Endothelial cell of umbilical vein (primary cell): ENCODE data around the gene TMEM106C. TPM values are rescaled to one million over a fixed set of nuclear protein-coding genes. Genes with fewer than 3 reads are reported as not detected.

Experiments
- BruUV-seq: library from RNA; stranded (reverse); fragments of 400-500 nt; replicated peaks from 2 replicates; lab custom pipeline; 2021; lab: Mats Ljungman, UMichigan
- CTCF ChIA-PET: fragments of 300-600, 350-600 bp; sonication (Branson Sonifier 250); formaldehyde crosslinking; loops from one replicate; lab custom pipeline; 2021; ENCODE audit warnings: antibody characterized with exemption, inconsistent platforms; lab: Charles Lee
- POLR2A ChIA-PET: fragments of 300-600, 350-600 bp; sonication (Branson Sonifier 250); formaldehyde crosslinking; loops from one replicate; lab custom pipeline; 2021; ENCODE audit warnings: antibody characterized with exemption, inconsistent platforms; lab: Charles Lee
- DNase-seq: peaks from one replicate; pipeline ENCODE4 v3.0.0-alpha.2; 2011; ENCODE audit warnings: low read depth, low spot score
- FAIRE-seq: peaks from 2 replicates; lab custom pipeline; 2011; peaks lifted over from hg19 to GRCh38; lab: Jason Lieb, UNC
- H2AFZ ChIP-seq: 2 replicates; pipeline ENCODE4 v1.6.0; 2012; ENCODE audit warnings: low read depth, low read length, control low read depth, inconsistent platforms
- H3K27ac ChIP-seq: 2 replicates; pipeline ENCODE4 v1.5.1; 2011; ENCODE audit warnings: low read depth, mild to moderate bottlenecking, control low read depth, low read length, moderate library complexity; ENCODE audit not compliant: insufficient read depth
- H3K27me3 ChIP-seq, 2 experiments: 2 replicates each; pipeline versions ENCODE4 v1.6.0 to v1.6.1; 2011; ENCODE audit warnings: low read length in 2 of 2, mixed read lengths in 1 of 2; ENCODE audit not compliant: control insufficient read depth in 2 of 2, insufficient read depth in 2 of 2
- H3K36me3 ChIP-seq, 2 experiments: 2 replicates in 1 of 2; 3 replicates in 1 of 2; pipeline ENCODE4 v1.5.1; 2011; ENCODE audit warnings: low read length in 2 of 2, mild to moderate bottlenecking in 1 of 2, moderate library complexity in 1 of 2; ENCODE audit not compliant: control insufficient read depth in 2 of 2, insufficient read depth in 2 of 2; ENCODE audit errors: extremely low read depth in 1 of 2
- H3K4me1 ChIP-seq: 3 replicates; pipeline ENCODE4 v1.5.1; 2011; ENCODE audit warnings: mild to moderate bottlenecking, low read length; ENCODE audit not compliant: control insufficient read depth, insufficient read depth; ENCODE audit errors: extremely low read depth
- H3K4me2 ChIP-seq: 2 replicates; pipeline ENCODE4 v1.6.1; 2011; ENCODE audit warnings: low read length, control low read depth, mixed read lengths; ENCODE audit not compliant: insufficient read depth
- H3K4me3 ChIP-seq, 3 experiments: fragments of 200-600 bp in 1 of 3; sonication (generic), shearing (Covaris generic) in 1 of 3; replicated peaks in 1 of 3; 2 replicates each; pipeline ENCODE4 v1.5.1; 2011 to 2016; ENCODE audit warnings: control low read depth in 3 of 3, low read length in 3 of 3, mild to moderate bottlenecking in 2 of 3, inconsistent platforms in 1 of 3, low read depth in 1 of 3, moderate library complexity in 1 of 3; ENCODE audit not compliant: insufficient read depth in 1 of 3
- H3K79me2 ChIP-seq: 2 replicates; pipeline ENCODE4 v1.6.0; 2012; ENCODE audit warnings: low read length, inconsistent platforms; ENCODE audit not compliant: control insufficient read depth, insufficient read depth
- H3K9ac ChIP-seq: replicated peaks from 2 replicates; pipeline ENCODE3; 2011; ENCODE audit warnings: low read length, control low read depth; ENCODE audit not compliant: insufficient read depth; ENCODE audit errors: extremely low read depth
- H3K9me1 ChIP-seq: replicated peaks from 3 replicates; pipeline ENCODE4 v1.6.0; 2011; ENCODE audit warnings: mild to moderate bottlenecking, low read length; ENCODE audit not compliant: control insufficient read depth, insufficient read depth; ENCODE audit errors: extremely low read depth
- H3K9me3 ChIP-seq: replicated peaks from 2 replicates; pipeline ENCODE4 v1.5.1; 2012; ENCODE audit warnings: low read length, inconsistent platforms; ENCODE audit not compliant: control insufficient read depth, insufficient read depth
- H4K20me1 ChIP-seq: replicated peaks from 2 replicates; pipeline ENCODE3; 2011; ENCODE audit warnings: mild to moderate bottlenecking, low read length; ENCODE audit not compliant: control insufficient read depth, insufficient read depth; ENCODE audit errors: extremely low read depth
- CTCF ChIP-seq, 2 donors: IDR thresholded peaks; 1 replicate in 1 of 2; 2 replicates in 1 of 2; pipeline ENCODE4 v1.5.1; 2011; ENCODE audit warnings: low read length in 2 of 2, mild to moderate bottlenecking in 2 of 2, moderate library complexity in 2 of 2, control low read depth in 1 of 2, inconsistent platforms in 1 of 2, low read depth in 1 of 2; ENCODE audit not compliant: insufficient read depth in 1 of 2; ENCODE audit errors: extremely low read depth in 1 of 2
- EZH2 ChIP-seq: IDR thresholded peaks from 2 replicates; pipeline ENCODE4 v1.6.1; 2012; ENCODE audit warnings: borderline replicate concordance, low read depth, mild to moderate bottlenecking, moderate library complexity, low read length, inconsistent platforms; ENCODE audit not compliant: severe bottlenecking
- FOS ChIP-seq: IDR thresholded peaks from 2 replicates; pipeline ENCODE4 v1.6.1; 2011; ENCODE audit warnings: mild to moderate bottlenecking, low read length, moderate library complexity, borderline replicate concordance; ENCODE audit not compliant: insufficient read depth
- GATA2 ChIP-seq: IDR thresholded peaks from 2 replicates; pipeline ENCODE4 v1.7.0; 2011; ENCODE audit warnings: low read depth, mild to moderate bottlenecking, moderate library complexity, mixed read lengths, low read length; ENCODE audit not compliant: insufficient read length, insufficient read depth
- JUN ChIP-seq: IDR thresholded peaks from 2 replicates; pipeline ENCODE4 v1.6.1; 2011; ENCODE audit warnings: borderline replicate concordance, low read depth; ENCODE audit not compliant: insufficient read length, insufficient read depth
- MYC ChIP-seq: IDR thresholded peaks from one replicate; pipeline ENCODE4 v1.6.1; 2011; ENCODE audit warnings: mild to moderate bottlenecking, low read depth, low read length
- POLR2A ChIP-seq: IDR thresholded peaks from 2 replicates; pipeline ENCODE4 v1.6.1; 2012; ENCODE audit warnings: low read depth, mild to moderate bottlenecking, control low read depth, low read length
- POLR2AphosphoS5 ChIP-seq: IDR thresholded peaks from 2 replicates; pipeline ENCODE4 v1.6.1; 2012; ENCODE audit warnings: low read depth, mild to moderate bottlenecking, control low read depth, low read length, moderate library complexity; ENCODE audit not compliant: insufficient read depth
- dilution Hi-C: fragments of 300-500 bp; cut with MboI; formaldehyde crosslinking; loops from one replicate; pipeline ENCODE4 v1.15.0; 2019; ENCODE audit warnings: low sequenced_read_pairs; ENCODE audit not compliant: extremely low pct_ligation_motif_present
- intact Hi-C: fragments of 100-400 bp; cut with micrococcal nuclease; formaldehyde crosslinking; loops from one replicate; pipeline ENCODE4 v1.10.0; 2022
- polyA plus RNA-seq, 4 experiments: library from polyadenylated mRNA; depleted of rRNA in 3 of 4; stranded (reverse) in 3 of 4; unstranded in 1 of 4; fragments of >200 nt; gene quantifications; 2 replicates each; pipeline versions ENCODE4 v1.2.1 to v1.2.3, GENCODE V29; 2011 to 2012; ENCODE audit warnings: missing spikeins in 1 of 4
- total RNA-seq: library from RNA; stranded (reverse); gene quantifications from 2 replicates; pipeline ENCODE4 v1.2.3, GENCODE V29; 2021

Gene TMEM106C
- total and polyA plus RNA-seq, 2 donors (not counting 3 experiments of a cell fraction or from before 2014, with no cell fraction given) = 84.4 to 148 TPM

GRCh38 chr12:48017496-48017895 is 54.1 kb downstream of the TMEM106C start:
- intact Hi-C loops (no loop called here), dilution Hi-C loops (no loop called here)
- BruUV-seq = no TSS peak
- peaks cover 23 to 41% of the 10 kb centered on the region in 2 experiments for H3K27me3 ChIP-seq
- FAIRE-seq (no peak), DNase-seq (no peak)
- ChIA-PET CTCF (no interaction called here), POLR2A (no interaction called here)
- H3K9ac ChIP-seq = no peak overlapping the region
- H3K4me2 ChIP-seq = no peak overlapping the region
- no peaks in the 10 kb centered on the region for H3K9me3 ChIP-seq
- H3K4me1 ChIP-seq = no peaks in the 10 kb centered on the region
- H3K27ac ChIP-seq = no peak overlapping the region
- no peaks in the 10 kb centered on the region for H3K36me3 ChIP-seq
- no peaks in the 10 kb centered on the region for H3K79me2 ChIP-seq
- TF ChIP-seq GATA2 = no peak
- no peak for TF ChIP-seq JUN
- no peak for TF ChIP-seq FOS
- no peak for TF ChIP-seq CTCF (IDR thresholded peaks at IDR 0.05; ENCODE audit: extremely low read depth in 1 of 2, insufficient read depth in 1 of 2, low read depth in 1 of 2, low read length in 2 of 2)
- no peak for TF ChIP-seq POLR2A
- TF ChIP-seq EZH2 = no peak
- no peak for TF ChIP-seq POLR2AphosphoS5
- TF ChIP-seq MYC = no peak
- H3K9me1 ChIP-seq = no peaks in the 10 kb centered on the region
- H4K20me1 ChIP-seq = no peaks in the 10 kb centered on the region
- no peak overlapping the region for H2AFZ ChIP-seq
- H3K4me3 ChIP-seq = no peak overlapping the region
